ENCODE measurements around the gene FAM163A.

The FAM163A gene

GRCh38 chr1:179731643-179732042 lies 11.4 kb upstream of the FAM163A start:
- no peak overlapping the region for H3K9ac ChIP-seq (ENCODE audit: low read length)
- H3K4me1 ChIP-seq (ENCODE audit: control insufficient read depth, insufficient read depth, low read length): no peaks in the 10 kb centered on the region
- H3K27ac ChIP-seq (ENCODE audit: low read depth, low read length): no peak overlapping the region
- H3K36me3 ChIP-seq (ENCODE audit: control insufficient read depth, insufficient read depth, low read length): no peaks in the 10 kb centered on the region
- no peaks in the 10 kb centered on the region for H3K27me3 ChIP-seq (ENCODE audit: control insufficient read depth, insufficient read depth, low read length)
- H3K4me3 ChIP-seq (ENCODE audit: low read length): no peak overlapping the region

GRCh38 chr1:179742291-179742690 lies 800 bp upstream of the FAM163A start:
- H3K4me3 ChIP-seq (ENCODE audit: low read length): no peak overlapping the region
- no peak overlapping the region for H3K9ac ChIP-seq (ENCODE audit: low read length)
- H3K27me3 ChIP-seq (ENCODE audit: control insufficient read depth, insufficient read depth, low read length): peaks cover 17% of the 10 kb centered on the region
- no peaks in the 10 kb centered on the region for H3K4me1 ChIP-seq (ENCODE audit: control insufficient read depth, insufficient read depth, low read length)
- no peaks in the 10 kb centered on the region for H3K36me3 ChIP-seq (ENCODE audit: control insufficient read depth, insufficient read depth, low read length)
- H3K27ac ChIP-seq (ENCODE audit: low read depth, low read length): no peak overlapping the region

- Histone ChIP-seq H3K27ac (ENCODE audit: low read depth, low read length) (no peak overlapping the region), H3K4me3 (ENCODE audit: low read length) (peak overlapping the region; percentile 38), H3K9ac (ENCODE audit: low read length) (no peak overlapping the region), H3K36me3 (ENCODE audit: control insufficient read depth, insufficient read depth, low read length) (no peaks in the 10 kb centered on the region), H3K27me3 (ENCODE audit: control insufficient read depth, insufficient read depth, low read length) (peaks cover 17% of the 10 kb centered on the region), H3K4me1 (ENCODE audit: control insufficient read depth, insufficient read depth, low read length) (no peaks in the 10 kb centered on the region)
Measured at GRCh38 chr1:179743679-179744400, 749 bp downstream of the FAM163A start.

- Histone ChIP-seq H3K4me3 (ENCODE audit: low read length) (no peak overlapping the region), H3K36me3 (ENCODE audit: control insufficient read depth, insufficient read depth, low read length) (no peaks in the 10 kb centered on the region), H3K27ac (ENCODE audit: low read depth, low read length) (no peak overlapping the region), H3K9ac (ENCODE audit: low read length) (no peak overlapping the region), H3K27me3 (ENCODE audit: control insufficient read depth, insufficient read depth, low read length) (peaks cover 17% of the 10 kb centered on the region), H3K4me1 (ENCODE audit: control insufficient read depth, insufficient read depth, low read length) (no peaks in the 10 kb centered on the region)
Measured at GRCh38 chr1:179744401-179745130, 1.5 kb downstream of the FAM163A start.

- Histone ChIP-seq H3K36me3 (ENCODE audit: control insufficient read depth, insufficient read depth, low read length) (no peaks in the 10 kb centered on the region), H3K4me3 (ENCODE audit: low read length) (no peak overlapping the region), H3K9ac (ENCODE audit: low read length) (no peak overlapping the region), H3K27me3 (ENCODE audit: control insufficient read depth, insufficient read depth, low read length) (peaks cover 17% of the 10 kb centered on the region), H3K4me1 (ENCODE audit: control insufficient read depth, insufficient read depth, low read length) (no peaks in the 10 kb centered on the region), H3K27ac (ENCODE audit: low read depth, low read length) (no peak overlapping the region)
Measured at GRCh38 chr1:179745131-179745611, 2.1 kb downstream of the FAM163A start.

- no peak overlapping the region for H3K27ac ChIP-seq (ENCODE audit: low read depth, low read length)
- H3K4me3 ChIP-seq (ENCODE audit: low read length): no peak overlapping the region
- no peaks in the 10 kb centered on the region for H3K36me3 ChIP-seq (ENCODE audit: control insufficient read depth, insufficient read depth, low read length)
- H3K4me1 ChIP-seq (ENCODE audit: control insufficient read depth, insufficient read depth, low read length): no peaks in the 10 kb centered on the region
- H3K9ac ChIP-seq (ENCODE audit: low read length): no peak overlapping the region
- peaks cover 17% of the 10 kb centered on the region for H3K27me3 ChIP-seq (ENCODE audit: control insufficient read depth, insufficient read depth, low read length)
Measured at GRCh38 chr1:179745743-179746142, 2.7 kb downstream of the FAM163A start.

- Histone ChIP-seq H3K9ac (ENCODE audit: low read length) (no peak overlapping the region), H3K4me1 (ENCODE audit: control insufficient read depth, insufficient read depth, low read length) (no peaks in the 10 kb centered on the region), H3K27me3 (ENCODE audit: control insufficient read depth, insufficient read depth, low read length) (peaks cover 16% of the 10 kb centered on the region), H3K4me3 (ENCODE audit: low read length) (no peak overlapping the region), H3K27ac (ENCODE audit: low read depth, low read length) (no peak overlapping the region), H3K36me3 (ENCODE audit: control insufficient read depth, insufficient read depth, low read length) (no peaks in the 10 kb centered on the region)
Measured at GRCh38 chr1:179747611-179748010, 4.5 kb downstream of the FAM163A start.

- H3K27ac ChIP-seq (ENCODE audit: low read depth, low read length): no peak overlapping the region
- no peaks in the 10 kb centered on the region for H3K4me1 ChIP-seq (ENCODE audit: control insufficient read depth, insufficient read depth, low read length)
- no peak overlapping the region for H3K4me3 ChIP-seq (ENCODE audit: low read length)
- no peak overlapping the region for H3K9ac ChIP-seq (ENCODE audit: low read length)
- H3K36me3 ChIP-seq (ENCODE audit: control insufficient read depth, insufficient read depth, low read length): no peaks in the 10 kb centered on the region
- peaks cover 13% of the 10 kb centered on the region for H3K27me3 ChIP-seq (ENCODE audit: control insufficient read depth, insufficient read depth, low read length)
Measured at GRCh38 chr1:179748772-179749171, 5.7 kb downstream of the FAM163A start.

GRCh38 chr1:179750630-179751029 lies 7.5 kb downstream of the FAM163A start:
- Histone ChIP-seq H3K4me3 (ENCODE audit: low read length) (no peak overlapping the region), H3K27me3 (ENCODE audit: control insufficient read depth, insufficient read depth, low read length) (no peaks in the 10 kb centered on the region), H3K36me3 (ENCODE audit: control insufficient read depth, insufficient read depth, low read length) (no peaks in the 10 kb centered on the region), H3K4me1 (ENCODE audit: control insufficient read depth, insufficient read depth, low read length) (peaks cover 2% of the 10 kb centered on the region), H3K9ac (ENCODE audit: low read length) (no peak overlapping the region), H3K27ac (ENCODE audit: low read depth, low read length) (no peak overlapping the region)

- Histone ChIP-seq H3K27me3 (ENCODE audit: control insufficient read depth, insufficient read depth, low read length) (no peaks in the 10 kb centered on the region), H3K27ac (ENCODE audit: low read depth, low read length) (no peak overlapping the region), H3K4me1 (ENCODE audit: control insufficient read depth, insufficient read depth, low read length) (peaks cover 2% of the 10 kb centered on the region), H3K4me3 (ENCODE audit: low read length) (no peak overlapping the region), H3K36me3 (ENCODE audit: control insufficient read depth, insufficient read depth, low read length) (no peaks in the 10 kb centered on the region), H3K9ac (ENCODE audit: low read length) (no peak overlapping the region)
Measured at GRCh38 chr1:179753061-179753460, 10.0 kb downstream of the FAM163A start.

GRCh38 chr1:179754041-179754624 lies 11.0 kb downstream of the FAM163A start:
- Histone ChIP-seq H3K36me3 (ENCODE audit: control insufficient read depth, insufficient read depth, low read length) (no peaks in the 10 kb centered on the region), H3K27ac (ENCODE audit: low read depth, low read length) (peak overlapping the region; percentile 4), H3K9ac (ENCODE audit: low read length) (no peak overlapping the region), H3K4me1 (ENCODE audit: control insufficient read depth, insufficient read depth, low read length) (peaks cover 2% of the 10 kb centered on the region), H3K27me3 (ENCODE audit: control insufficient read depth, insufficient read depth, low read length) (no peaks in the 10 kb centered on the region), H3K4me3 (ENCODE audit: low read length) (no peak overlapping the region)

- H3K4me1 ChIP-seq (ENCODE audit: control insufficient read depth, insufficient read depth, low read length): peaks cover 2% of the 10 kb centered on the region
- H3K36me3 ChIP-seq (ENCODE audit: control insufficient read depth, insufficient read depth, low read length): no peaks in the 10 kb centered on the region
- H3K4me3 ChIP-seq (ENCODE audit: low read length): no peak overlapping the region
- no peak overlapping the region for H3K9ac ChIP-seq (ENCODE audit: low read length)
- peaks cover 3% of the 10 kb centered on the region for H3K27me3 ChIP-seq (ENCODE audit: control insufficient read depth, insufficient read depth, low read length)
- H3K27ac ChIP-seq (ENCODE audit: low read depth, low read length): no peak overlapping the region
Measured at GRCh38 chr1:179757933-179758332, 14.8 kb downstream of the FAM163A start.
